Uterus (tissue), 2 donors: ENCODE measurements around the gene LGALS4.

Experiments used
- CTCF ChIP-seq, 4 experiments: fragments of 200-600 bp in 2 of 4; fragments of 450-650 bp in 2 of 4; sonication (generic) in 2 of 4; IDR thresholded peaks; one replicate each; pipeline ENCODE4 v1.5.1; 2016 to 2019; ENCODE audit warnings: antibody characterized with exemption in 4 of 4, mild to moderate bottlenecking in 2 of 4, moderate library complexity in 1 of 4
- POLR2A ChIP-seq, 2 donors: fragments of 450-650 bp; IDR thresholded peaks; one replicate each; pipeline ENCODE4 v1.6.1; 2016; ENCODE audit warnings: antibody characterized with exemption in 2 of 2, mild to moderate bottlenecking in 1 of 2, moderate library complexity in 1 of 2

GRCh38 chr19:38796154-38796553 is 16.6 kb downstream of the LGALS4 start:
- TF ChIP-seq CTCF (IDR thresholded peaks at IDR 0.05) = no peak
- TF ChIP-seq POLR2A (IDR thresholded peaks at IDR 0.05) = no peak
